K562 (cell line): ENCODE measurements around the gene FAR2. TPM values are rescaled to one million over a fixed set of nuclear protein-coding genes. Genes with fewer than 3 reads are reported as not detected.

Experiments used
- CAMTA2 ChIP-seq: fragments of 250-450 bp; sonication (Bioruptor Pico); conservative IDR thresholded peaks from 2 replicates; pipeline ENCODE4 v1.5.1; 2022
- CBX1 ChIP-seq: sonication (generic); IDR thresholded peaks from 2 replicates; pipeline ENCODE4 v1.6.1; 2016; ENCODE audit warnings: antibody characterized with exemption, low read depth, mild to moderate bottlenecking
- E4F1 ChIP-seq: fragments of 250-450 bp; sonication (Bioruptor Pico); IDR thresholded peaks from 2 replicates; pipeline ENCODE4 v1.5.0; 2021; ENCODE audit warnings: mild to moderate bottlenecking, borderline replicate concordance
- FOXJ2 ChIP-seq: fragments of 200-800 bp; sonication (Bioruptor generic); IDR thresholded peaks from 2 replicates; pipeline ENCODE4 v1.6.1; 2016; ENCODE audit warnings: missing genetic modification characterization, missing compliant biosample characterization
- GABPB1 ChIP-seq: sonication (generic); formaldehyde crosslinking; IDR thresholded peaks from 2 replicates; pipeline ENCODE4 v1.8.0; 2022; ENCODE audit warnings: mild to moderate bottlenecking, missing genetic modification reagents
- GATAD2A ChIP-seq: fragments of 450-650 bp; IDR thresholded peaks from 2 replicates; pipeline ENCODE4 v1.6.1; 2017
- MEIS2 ChIP-seq: fragments of 450-650 bp; IDR thresholded peaks from 2 replicates; pipeline ENCODE4 v1.6.1; 2014; ENCODE audit warnings: mild to moderate bottlenecking; ENCODE audit not compliant: partially characterized antibody
- POLR2H ChIP-seq: IDR thresholded peaks from 2 replicates; pipeline ENCODE4 v1.6.1; 2016; ENCODE audit warnings: missing genetic modification characterization, low read depth, mild to moderate bottlenecking, control low read depth, missing compliant biosample characterization, moderate library complexity
- RCOR1 ChIP-seq, 2 experiments: IDR thresholded peaks; 2 replicates each; pipeline ENCODE4 v1.6.1; 2012; ENCODE audit warnings: low read depth in 2 of 2, low read length in 2 of 2, borderline replicate concordance in 1 of 2, improper control_type of control experiment in 1 of 2
- TRIM25 ChIP-seq: fragments of 450-650 bp; IDR thresholded peaks from 2 replicates; pipeline ENCODE4 v1.7.0; 2016; ENCODE audit warnings: borderline replicate concordance
- ZBTB2 ChIP-seq: fragments of 450-650 bp; IDR thresholded peaks from 2 replicates; pipeline ENCODE4 v1.6.1; 2016; ENCODE audit warnings: antibody characterized with exemption
- ZNF766 ChIP-seq: fragments of 200-800 bp; sonication (Bioruptor generic); conservative IDR thresholded peaks from 2 replicates; pipeline ENCODE4 v1.6.1; 2016; ENCODE audit warnings: missing genetic modification characterization, missing compliant biosample characterization
- ZSCAN29 ChIP-seq: fragments of 450-650 bp; IDR thresholded peaks from 2 replicates; pipeline ENCODE4 v1.6.1; 2017
- polyA plus RNA-seq, 8 experiments: library from polyadenylated mRNA; depleted of rRNA in 4 of 8; stranded (reverse) in 5 of 8; unstranded in 3 of 8; fragments of >200 nt; fragmentation: Nextera tagmentation in 2 of 8; fragmentation: Illumina TruSeq in 1 of 8; extraction: Ambion mirVana in 2 of 8; extraction: Trizol in 1 of 8; gene quantifications; 2 replicates each; pipeline versions ENCODE4 v1.2.1 to v1.2.3, GENCODE V29; 2011 to 2014; ENCODE audit warnings: inconsistent platforms in 1 of 8, missing spikeins in 1 of 8
- total RNA-seq, 7 experiments: library from RNA; depleted of rRNA in 6 of 7; stranded (reverse); fragments of >200 nt in 6 of 7; fragmentation: Illumina TruSeq in 2 of 7; extraction: Trizol in 2 of 7; gene quantifications; 2 replicates each; pipeline versions ENCODE4 v1.2.1 to v1.2.3, GENCODE V29; 2011 to 2021; ENCODE audit warnings: low replicate concordance in 1 of 7
- TF ChIP-seq, protein P1 (sequence below): fragments of 200-800 bp; sonication (Bioruptor generic); IDR thresholded peaks from 2 replicates; pipeline ENCODE4 v1.6.1; 2017; ENCODE audit warnings: missing genetic modification characterization, missing compliant biosample characterization
- TF ChIP-seq, protein P2 (sequence below): fragments of 450-650 bp; IDR thresholded peaks from 2 replicates; pipeline ENCODE4 v1.6.1; 2016
- TF ChIP-seq, protein P3 (sequence below): fragments of 250-450 bp; sonication (Bioruptor Pico); IDR thresholded peaks from 2 replicates; pipeline ENCODE4 v1.8.0; 2021; ENCODE audit warnings: borderline replicate concordance, mild to moderate bottlenecking, moderate library complexity; ENCODE audit not compliant: poor library complexity, severe bottlenecking

The FAR2 gene
- total and polyA plus RNA-seq, 9 of the 15 experiments (the other 6 are each of a cell fraction or from before 2014, with no cell fraction given) = 5.0 to 13.4 (median 8.5) TPM

GRCh38 chr12:29242921-29243431 lies 93.9 kb downstream of the FAR2 start (continued):
- TF ChIP-seq GABPB1 = no peak
- TF ChIP-seq, protein P1, sequence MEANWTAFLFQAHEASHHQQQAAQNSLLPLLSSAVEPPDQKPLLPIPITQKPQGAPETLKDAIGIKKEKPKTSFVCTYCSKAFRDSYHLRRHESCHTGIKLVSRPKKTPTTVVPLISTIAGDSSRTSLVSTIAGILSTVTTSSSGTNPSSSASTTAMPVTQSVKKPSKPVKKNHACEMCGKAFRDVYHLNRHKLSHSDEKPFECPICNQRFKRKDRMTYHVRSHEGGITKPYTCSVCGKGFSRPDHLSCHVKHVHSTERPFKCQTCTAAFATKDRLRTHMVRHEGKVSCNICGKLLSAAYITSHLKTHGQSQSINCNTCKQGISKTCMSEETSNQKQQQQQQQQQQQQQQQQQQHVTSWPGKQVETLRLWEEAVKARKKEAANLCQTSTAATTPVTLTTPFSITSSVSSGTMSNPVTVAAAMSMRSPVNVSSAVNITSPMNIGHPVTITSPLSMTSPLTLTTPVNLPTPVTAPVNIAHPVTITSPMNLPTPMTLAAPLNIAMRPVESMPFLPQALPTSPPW (CRISPR knock-in tag) = peak; percentile 16; the same call in 1 of the 2 replicates
- no peak for TF ChIP-seq ZSCAN29
- no peak for TF ChIP-seq E4F1
- TF ChIP-seq ZBTB2 = no peak
- TF ChIP-seq, protein P2, sequence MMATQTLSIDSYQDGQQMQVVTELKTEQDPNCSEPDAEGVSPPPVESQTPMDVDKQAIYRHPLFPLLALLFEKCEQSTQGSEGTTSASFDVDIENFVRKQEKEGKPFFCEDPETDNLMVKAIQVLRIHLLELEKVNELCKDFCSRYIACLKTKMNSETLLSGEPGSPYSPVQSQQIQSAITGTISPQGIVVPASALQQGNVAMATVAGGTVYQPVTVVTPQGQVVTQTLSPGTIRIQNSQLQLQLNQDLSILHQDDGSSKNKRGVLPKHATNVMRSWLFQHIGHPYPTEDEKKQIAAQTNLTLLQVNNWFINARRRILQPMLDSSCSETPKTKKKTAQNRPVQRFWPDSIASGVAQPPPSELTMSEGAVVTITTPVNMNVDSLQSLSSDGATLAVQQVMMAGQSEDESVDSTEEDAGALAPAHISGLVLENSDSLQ = peak; percentile 84
- TF ChIP-seq POLR2H (tag) = 0 out of 2 replicates have a peak, but pooled peaks have one; percentile 33
- TF ChIP-seq CAMTA2 = no peak
- peak; percentile 73 for TF ChIP-seq ZNF766 (CRISPR knock-in tag)
- TF ChIP-seq, protein P3, sequence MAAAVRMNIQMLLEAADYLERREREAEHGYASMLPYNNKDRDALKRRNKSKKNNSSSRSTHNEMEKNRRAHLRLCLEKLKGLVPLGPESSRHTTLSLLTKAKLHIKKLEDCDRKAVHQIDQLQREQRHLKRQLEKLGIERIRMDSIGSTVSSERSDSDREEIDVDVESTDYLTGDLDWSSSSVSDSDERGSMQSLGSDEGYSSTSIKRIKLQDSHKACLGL (CRISPR knock-in tag) = no peak
- TF ChIP-seq CBX1 = no peak
- no peak for TF ChIP-seq GATAD2A
- TF ChIP-seq RCOR1 (IDR thresholded peaks at IDR 0.05; ENCODE audit: borderline replicate concordance in 1 of 2, low read depth in 2 of 2, low read length in 2 of 2) = no peak
- peak; percentile 70; the same call in 1 of the 2 replicates for TF ChIP-seq FOXJ2 (tag)
- TF ChIP-seq TRIM25 = no peak
- peak; percentile 95 for TF ChIP-seq MEIS2
